GM12878 (cell line): ENCODE measurements around the gene FICD. TPM values are rescaled to one million over a fixed set of nuclear protein-coding genes. Genes with fewer than 3 reads are reported as not detected.

Source experiments
- KAT2A ChIP-seq: conservative IDR thresholded peaks from 2 replicates; pipeline ENCODE4 v1.6.1; 2011; ENCODE audit warnings: low read depth, low read length; ENCODE audit not compliant: control insufficient read depth
- KLF5 ChIP-seq: fragments of 450-650 bp; IDR thresholded peaks from 2 replicates; pipeline ENCODE4 v1.6.1; 2014; ENCODE audit warnings: mild to moderate bottlenecking; ENCODE audit not compliant: partially characterized antibody
- LARP7 ChIP-seq: fragments of 450-650 bp; IDR thresholded peaks from 2 replicates; pipeline ENCODE4 v1.6.1; 2017; ENCODE audit warnings: mild to moderate bottlenecking
- MEF2B ChIP-seq: fragments of 450-650 bp; IDR thresholded peaks from 2 replicates; pipeline ENCODE4 v1.6.1; 2018; ENCODE audit warnings: mild to moderate bottlenecking, moderate library complexity; ENCODE audit not compliant: partially characterized antibody, poor library complexity, severe bottlenecking
- MTA3 ChIP-seq: IDR thresholded peaks from 2 replicates; pipeline ENCODE4 v1.6.1; 2012; ENCODE audit warnings: low read length, inconsistent platforms, borderline replicate concordance
- NBN ChIP-seq: fragments of 450-650 bp; IDR thresholded peaks from 2 replicates; pipeline ENCODE4 v1.6.1; 2016
- NR2F1 ChIP-seq: fragments of 450-650 bp; conservative IDR thresholded peaks from 2 replicates; pipeline ENCODE4 v1.6.1; 2017; ENCODE audit warnings: mild to moderate bottlenecking
- RAD51 ChIP-seq: fragments of 450-650 bp; IDR thresholded peaks from 2 replicates; pipeline ENCODE4 v1.6.1; 2016; ENCODE audit warnings: moderate library complexity, mild to moderate bottlenecking, inconsistent platforms
- RB1 ChIP-seq: fragments of 450-650 bp; formaldehyde crosslinking; IDR thresholded peaks from 2 replicates; pipeline ENCODE4 v1.6.1; 2017; ENCODE audit warnings: mild to moderate bottlenecking, borderline replicate concordance
- RUNX3 ChIP-seq: IDR thresholded peaks from 2 replicates; pipeline ENCODE4 v1.6.1; 2012; ENCODE audit warnings: low read length, inconsistent platforms
- SRF ChIP-seq, 2 experiments: IDR thresholded peaks; 2 replicates each; pipeline ENCODE4 v1.6.1; 2011; ENCODE audit warnings: low read depth in 2 of 2, low read length in 2 of 2, mild to moderate bottlenecking in 1 of 2, moderate library complexity in 1 of 2
- STAT1 ChIP-seq: fragments of 450-650 bp; conservative IDR thresholded peaks from 2 replicates; pipeline ENCODE4 v1.6.1; 2014; ENCODE audit warnings: antibody characterized with exemption, mild to moderate bottlenecking
- SUPT20H ChIP-seq: IDR thresholded peaks from 2 replicates; pipeline ENCODE4 v1.6.1; 2011; ENCODE audit warnings: low read depth, mild to moderate bottlenecking, low read length, moderate library complexity, borderline replicate concordance; ENCODE audit not compliant: control insufficient read depth
- TARDBP ChIP-seq: IDR thresholded peaks from 2 replicates; pipeline ENCODE4 v1.6.1; 2016; ENCODE audit warnings: borderline replicate concordance
- ZNF274 ChIP-seq: IDR thresholded peaks from one replicate; pipeline ENCODE4 v1.8.0; 2011; ENCODE audit not compliant: insufficient read length, insufficient read depth
- ZNF622 ChIP-seq: fragments of 450-650 bp; IDR thresholded peaks from 2 replicates; pipeline ENCODE4 v1.6.1; 2017; ENCODE audit warnings: mild to moderate bottlenecking, inconsistent platforms
- polyA plus RNA-seq, 11 experiments: library from polyadenylated mRNA; depleted of rRNA in 4 of 11; unstranded in 6 of 11; stranded (reverse) in 5 of 11; fragments of >200 nt; fragmentation: Nextera tagmentation in 4 of 11; fragmentation: Illumina TruSeq in 1 of 11; extraction: Ambion mirVana in 4 of 11; extraction: Trizol in 1 of 11; gene quantifications; 1 replicate in 1 of 11; 2 replicates in 10 of 11; pipeline versions ENCODE4 v1.2.1 to v1.2.3, GENCODE V29; 2011 to 2016; ENCODE audit warnings: inconsistent platforms in 2 of 11, missing spikeins in 2 of 11, low read depth in 1 of 11
- total RNA-seq, 4 experiments: library from RNA; depleted of rRNA in 3 of 4; stranded (reverse); fragments of >200 nt in 3 of 4; fragmentation: Illumina TruSeq in 1 of 4; extraction: Trizol in 1 of 4; gene quantifications; 2 replicates each; pipeline versions ENCODE4 v1.2.1 to v1.2.3, GENCODE V29; 2013 to 2021
- TF ChIP-seq, protein P1 (sequence below): fragments of 450-650 bp; IDR thresholded peaks from 2 replicates; pipeline ENCODE4 v1.6.1; 2017; ENCODE audit warnings: mild to moderate bottlenecking, moderate library complexity
- TF ChIP-seq, protein P2 (sequence below): IDR thresholded peaks from 2 replicates; pipeline ENCODE4 v1.6.1; 2011; ENCODE audit warnings: low read depth, low read length, improper control_type of control experiment, borderline replicate concordance
- TF ChIP-seq, protein P3 (sequence below): fragments of 450-650 bp; IDR thresholded peaks from 2 replicates; pipeline ENCODE4 v1.6.1; 2017; ENCODE audit warnings: mild to moderate bottlenecking, moderate library complexity
- TF ChIP-seq, protein P4 (sequence below): fragments of 450-650 bp; IDR thresholded peaks from 2 replicates; pipeline ENCODE4 v1.6.1; 2016; ENCODE audit warnings: mild to moderate bottlenecking

FICD gene
- total and polyA plus RNA-seq, 10 of the 15 experiments (the other 5 are each of a cell fraction or from before 2014, with no cell fraction given) = 1.1 to 9.4 (median 4.3) TPM

DNA sequence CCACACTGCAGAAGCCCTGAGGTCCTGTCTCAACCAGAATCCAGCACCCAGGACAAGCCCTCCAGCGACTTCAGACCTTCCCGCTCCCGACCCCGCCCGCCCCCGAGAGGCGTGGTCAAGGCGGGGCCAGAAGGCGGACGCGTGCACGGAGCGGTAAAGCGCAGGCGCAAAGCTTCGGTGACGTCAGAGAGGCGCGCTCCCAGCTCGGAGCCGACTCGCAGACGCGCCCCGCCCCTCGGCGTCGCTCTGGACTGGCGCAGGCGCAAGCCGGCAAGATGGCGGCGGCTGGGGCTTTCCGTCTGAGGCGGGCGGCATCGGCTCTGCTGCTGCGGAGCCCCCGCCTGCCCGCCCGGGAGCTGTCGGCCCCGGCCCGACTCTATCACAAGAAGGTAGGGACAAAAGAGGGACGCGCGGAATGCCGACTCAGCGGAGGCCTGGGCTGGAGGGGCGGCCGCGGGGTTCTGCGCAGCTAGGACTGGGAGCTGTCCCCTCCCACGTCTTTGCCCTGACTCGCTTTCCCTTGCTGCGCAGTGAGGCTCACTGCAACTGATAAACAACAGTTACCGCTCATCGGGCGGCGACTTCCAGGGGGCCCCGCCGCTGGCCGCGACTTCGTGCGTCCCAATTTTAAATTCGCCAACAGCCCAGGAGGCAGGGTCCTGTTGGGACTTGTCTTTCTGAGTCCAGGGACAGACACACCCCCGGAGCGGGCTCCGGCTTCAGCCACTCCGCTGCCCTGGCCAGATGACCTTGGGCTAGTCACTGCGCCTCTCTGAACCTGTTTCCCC is 47.5 kb downstream of the FICD start, which contains the start of gene ISCU (continued):
- TF ChIP-seq RAD51 (no peak), NR2F1 (peak; percentile 37), MEF2B (no peak), KAT2A (no peak), STAT1 (no peak; the same call in 1 of the 2 replicates), RUNX3 (no peak), LARP7 (peak; percentile 96), RB1 (peak; percentile 55; the same call in 1 of the 2 replicates), SUPT20H (no peak), ZNF622 (no peak), MTA3 (no peak), NBN (peak; percentile 83), SRF (IDR thresholded peaks at IDR 0.05; ENCODE audit: low read depth in 2 of 2, low read length in 2 of 2) (peak in 1 of 2 experiments; percentile 48; a peak in 1 of 4 replicates), KLF5 (peak; percentile 70), ZNF274 (no peak), TARDBP (0 out of 2 replicates have a peak, but pooled peaks have one; percentile 16)
- TF ChIP-seq, protein P1, sequence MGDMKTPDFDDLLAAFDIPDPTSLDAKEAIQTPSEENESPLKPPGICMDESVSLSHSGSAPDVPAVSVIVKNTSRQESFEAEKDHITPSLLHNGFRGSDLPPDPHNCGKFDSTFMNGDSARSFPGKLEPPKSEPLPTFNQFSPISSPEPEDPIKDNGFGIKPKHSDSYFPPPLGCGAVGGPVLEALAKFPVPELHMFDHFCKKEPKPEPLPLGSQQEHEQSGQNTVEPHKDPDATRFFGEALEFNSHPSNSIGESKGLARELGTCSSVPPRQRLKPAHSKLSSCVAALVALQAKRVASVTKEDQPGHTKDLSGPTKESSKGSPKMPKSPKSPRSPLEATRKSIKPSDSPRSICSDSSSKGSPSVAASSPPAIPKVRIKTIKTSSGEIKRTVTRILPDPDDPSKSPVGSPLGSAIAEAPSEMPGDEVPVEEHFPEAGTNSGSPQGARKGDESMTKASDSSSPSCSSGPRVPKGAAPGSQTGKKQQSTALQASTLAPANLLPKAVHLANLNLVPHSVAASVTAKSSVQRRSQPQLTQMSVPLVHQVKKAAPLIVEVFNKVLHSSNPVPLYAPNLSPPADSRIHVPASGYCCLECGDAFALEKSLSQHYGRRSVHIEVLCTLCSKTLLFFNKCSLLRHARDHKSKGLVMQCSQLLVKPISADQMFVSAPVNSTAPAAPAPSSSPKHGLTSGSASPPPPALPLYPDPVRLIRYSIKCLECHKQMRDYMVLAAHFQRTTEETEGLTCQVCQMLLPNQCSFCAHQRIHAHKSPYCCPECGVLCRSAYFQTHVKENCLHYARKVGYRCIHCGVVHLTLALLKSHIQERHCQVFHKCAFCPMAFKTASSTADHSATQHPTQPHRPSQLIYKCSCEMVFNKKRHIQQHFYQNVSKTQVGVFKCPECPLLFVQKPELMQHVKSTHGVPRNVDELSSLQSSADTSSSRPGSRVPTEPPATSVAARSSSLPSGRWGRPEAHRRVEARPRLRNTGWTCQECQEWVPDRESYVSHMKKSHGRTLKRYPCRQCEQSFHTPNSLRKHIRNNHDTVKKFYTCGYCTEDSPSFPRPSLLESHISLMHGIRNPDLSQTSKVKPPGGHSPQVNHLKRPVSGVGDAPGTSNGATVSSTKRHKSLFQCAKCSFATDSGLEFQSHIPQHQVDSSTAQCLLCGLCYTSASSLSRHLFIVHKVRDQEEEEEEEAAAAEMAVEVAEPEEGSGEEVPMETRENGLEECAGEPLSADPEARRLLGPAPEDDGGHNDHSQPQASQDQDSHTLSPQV = 0 out of 2 replicates have a peak, but pooled peaks have one; percentile 21
- TF ChIP-seq, protein P2, sequence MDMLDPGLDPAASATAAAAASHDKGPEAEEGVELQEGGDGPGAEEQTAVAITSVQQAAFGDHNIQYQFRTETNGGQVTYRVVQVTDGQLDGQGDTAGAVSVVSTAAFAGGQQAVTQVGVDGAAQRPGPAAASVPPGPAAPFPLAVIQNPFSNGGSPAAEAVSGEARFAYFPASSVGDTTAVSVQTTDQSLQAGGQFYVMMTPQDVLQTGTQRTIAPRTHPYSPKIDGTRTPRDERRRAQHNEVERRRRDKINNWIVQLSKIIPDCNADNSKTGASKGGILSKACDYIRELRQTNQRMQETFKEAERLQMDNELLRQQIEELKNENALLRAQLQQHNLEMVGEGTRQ = no peak
- TF ChIP-seq, protein P3, sequence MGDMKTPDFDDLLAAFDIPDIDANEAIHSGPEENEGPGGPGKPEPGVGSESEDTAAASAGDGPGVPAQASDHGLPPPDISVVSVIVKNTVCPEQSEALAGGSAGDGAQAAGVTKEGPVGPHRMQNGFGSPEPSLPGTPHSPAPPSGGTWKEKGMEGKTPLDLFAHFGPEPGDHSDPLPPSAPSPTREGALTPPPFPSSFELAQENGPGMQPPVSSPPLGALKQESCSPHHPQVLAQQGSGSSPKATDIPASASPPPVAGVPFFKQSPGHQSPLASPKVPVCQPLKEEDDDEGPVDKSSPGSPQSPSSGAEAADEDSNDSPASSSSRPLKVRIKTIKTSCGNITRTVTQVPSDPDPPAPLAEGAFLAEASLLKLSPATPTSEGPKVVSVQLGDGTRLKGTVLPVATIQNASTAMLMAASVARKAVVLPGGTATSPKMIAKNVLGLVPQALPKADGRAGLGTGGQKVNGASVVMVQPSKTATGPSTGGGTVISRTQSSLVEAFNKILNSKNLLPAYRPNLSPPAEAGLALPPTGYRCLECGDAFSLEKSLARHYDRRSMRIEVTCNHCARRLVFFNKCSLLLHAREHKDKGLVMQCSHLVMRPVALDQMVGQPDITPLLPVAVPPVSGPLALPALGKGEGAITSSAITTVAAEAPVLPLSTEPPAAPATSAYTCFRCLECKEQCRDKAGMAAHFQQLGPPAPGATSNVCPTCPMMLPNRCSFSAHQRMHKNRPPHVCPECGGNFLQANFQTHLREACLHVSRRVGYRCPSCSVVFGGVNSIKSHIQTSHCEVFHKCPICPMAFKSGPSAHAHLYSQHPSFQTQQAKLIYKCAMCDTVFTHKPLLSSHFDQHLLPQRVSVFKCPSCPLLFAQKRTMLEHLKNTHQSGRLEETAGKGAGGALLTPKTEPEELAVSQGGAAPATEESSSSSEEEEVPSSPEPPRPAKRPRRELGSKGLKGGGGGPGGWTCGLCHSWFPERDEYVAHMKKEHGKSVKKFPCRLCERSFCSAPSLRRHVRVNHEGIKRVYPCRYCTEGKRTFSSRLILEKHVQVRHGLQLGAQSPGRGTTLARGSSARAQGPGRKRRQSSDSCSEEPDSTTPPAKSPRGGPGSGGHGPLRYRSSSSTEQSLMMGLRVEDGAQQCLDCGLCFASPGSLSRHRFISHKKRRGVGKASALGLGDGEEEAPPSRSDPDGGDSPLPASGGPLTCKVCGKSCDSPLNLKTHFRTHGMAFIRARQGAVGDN = peak; percentile 65
- TF ChIP-seq, protein P4, sequence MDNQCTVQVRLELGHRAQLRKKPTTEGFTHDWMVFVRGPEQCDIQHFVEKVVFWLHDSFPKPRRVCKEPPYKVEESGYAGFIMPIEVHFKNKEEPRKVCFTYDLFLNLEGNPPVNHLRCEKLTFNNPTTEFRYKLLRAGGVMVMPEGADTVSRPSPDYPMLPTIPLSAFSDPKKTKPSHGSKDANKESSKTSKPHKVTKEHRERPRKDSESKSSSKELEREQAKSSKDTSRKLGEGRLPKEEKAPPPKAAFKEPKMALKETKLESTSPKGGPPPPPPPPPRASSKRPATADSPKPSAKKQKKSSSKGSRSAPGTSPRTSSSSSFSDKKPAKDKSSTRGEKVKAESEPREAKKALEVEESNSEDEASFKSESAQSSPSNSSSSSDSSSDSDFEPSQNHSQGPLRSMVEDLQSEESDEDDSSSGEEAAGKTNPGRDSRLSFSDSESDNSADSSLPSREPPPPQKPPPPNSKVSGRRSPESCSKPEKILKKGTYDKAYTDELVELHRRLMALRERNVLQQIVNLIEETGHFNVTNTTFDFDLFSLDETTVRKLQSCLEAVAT = no peak
